Lower lobe of right lung (tissue), 2 donors: ENCODE measurements around the gene VWA5B1. TPM values are rescaled to one million over a fixed set of nuclear protein-coding genes. Genes with fewer than 3 reads are reported as not detected.
A peak's percentile ranks its signal among the peaks of the same experiment; 100 is the strongest.

ENCODE experiments used
- ATAC-seq, 2 donors: fragments of 200-7000 bp; cut with Tn5 transposase; one replicate each; pipeline ENCODE4 v1.9.1; 2020 to 2022; ENCODE audit warnings: mild to moderate bottlenecking in 2 of 2, moderate library complexity in 2 of 2
- DNase-seq: peaks from one replicate; pipeline ENCODE4 v3.0.0-alpha.2; 2020
- H3K27ac ChIP-seq: fragments of 200-600 bp; one replicate; pipeline ENCODE4 v1.8.0; 2022
- H3K27me3 ChIP-seq: fragments of 200-600 bp; one replicate; pipeline ENCODE4 v1.8.0; 2022; ENCODE audit warnings: low read depth
- H3K36me3 ChIP-seq: fragments of 200-600 bp; one replicate; pipeline ENCODE4 v1.8.0; 2022; ENCODE audit warnings: mild to moderate bottlenecking
- H3K4me1 ChIP-seq: fragments of 200-600 bp; one replicate; pipeline ENCODE4 v1.8.0; 2022
- H3K4me3 ChIP-seq: fragments of 200-600 bp; one replicate; pipeline ENCODE4 v1.8.0; 2022; ENCODE audit warnings: mild to moderate bottlenecking
- H3K9me3 ChIP-seq: fragments of 200-600 bp; one replicate; pipeline ENCODE4 v1.8.0; 2022
- CTCF ChIP-seq: fragments of 200-600 bp; IDR thresholded peaks from one replicate; pipeline ENCODE4 v1.8.0; 2022; ENCODE audit warnings: antibody characterized with exemption, mild to moderate bottlenecking
- intact Hi-C: fragments of 100-400 bp; cut with DNase I; formaldehyde crosslinking; loops from one replicate; pipeline ENCODE4 v1.11.0; 2022
- total RNA-seq: library from RNA; stranded (reverse); fragmentation: NEBNext Ultra II Directional; extraction: Animal tissue kit (Norgen Biotek cat#: 25700); gene quantifications from one replicate; pipeline ENCODE4 v1.2.1, GENCODE V29; 2021
- donor health status: DM: no; HTN: yes; CAD: no; lungs with severe emphysema.

Gene VWA5B1
- total RNA-seq, 1 donor from 2014 or later, result 0.30 TPM

- intact Hi-C loops, result no loop called here
- H3K4me1 ChIP-seq, result no peaks in the 10 kb centered on the region
- no peaks in the 10 kb centered on the region for H3K36me3 ChIP-seq
- DNase-seq (no peak), ATAC-seq (no peak)
- no peaks in the 10 kb centered on the region for H3K9me3 ChIP-seq
- H3K27ac ChIP-seq, result no peak overlapping the region
- H3K4me3 ChIP-seq, result no peak overlapping the region
- H3K27me3 ChIP-seq, result peaks cover 18% of the 10 kb centered on the region
- TF ChIP-seq CTCF, result no peak
Measured at GRCh38 chr1:20375563-20375962, 84.9 kb downstream of the VWA5B1 start.

GRCh38 chr1:20376171-20376570 is 85.5 kb downstream of the VWA5B1 start:
- Histone ChIP-seq H3K9me3 (no peaks in the 10 kb centered on the region), H3K27me3 (peaks cover 18% of the 10 kb centered on the region), H3K27ac (no peak overlapping the region), H3K36me3 (no peaks in the 10 kb centered on the region), H3K4me1 (peaks cover 3% of the 10 kb centered on the region), H3K4me3 (no peak overlapping the region)
- intact Hi-C loops, result no loop called here
- DNase-seq (no peak), ATAC-seq (no peak)
- TF ChIP-seq CTCF, result no peak

- no peaks in the 10 kb centered on the region for H3K9me3 ChIP-seq
- no peak overlapping the region for H3K4me3 ChIP-seq
- no peak overlapping the region for H3K27ac ChIP-seq
- intact Hi-C loops, result no loop called here
- H3K4me1 ChIP-seq, result peaks cover 3% of the 10 kb centered on the region
- TF ChIP-seq CTCF, result peak; percentile 81
- no peak for DNase-seq
- peak; percentile 65 to 68 for ATAC-seq
- H3K36me3 ChIP-seq, result no peaks in the 10 kb centered on the region
- H3K27me3 ChIP-seq, result peaks cover 10% of the 10 kb centered on the region
Measured at GRCh38 chr1:20376880-20377494, 86.3 kb downstream of the VWA5B1 start.

GRCh38 chr1:20377516-20378270 is 87.0 kb downstream of the VWA5B1 start:
- Histone ChIP-seq H3K27ac (no peak overlapping the region), H3K4me1 (peaks cover 3% of the 10 kb centered on the region), H3K36me3 (no peaks in the 10 kb centered on the region), H3K4me3 (no peak overlapping the region), H3K9me3 (no peaks in the 10 kb centered on the region), H3K27me3 (peaks cover 6% of the 10 kb centered on the region)
- ATAC-seq, result no peak
- intact Hi-C loops, result no loop called here
- DNase-seq, result no peak
- TF ChIP-seq CTCF, result no peak

- intact Hi-C loops, result no loop called here
- TF ChIP-seq CTCF, result no peak
- DNase-seq (no peak), ATAC-seq (no peak)
- Histone ChIP-seq H3K9me3 (no peaks in the 10 kb centered on the region), H3K27ac (no peak overlapping the region), H3K27me3 (peaks cover 11% of the 10 kb centered on the region), H3K4me1 (peaks cover 3% of the 10 kb centered on the region), H3K36me3 (no peaks in the 10 kb centered on the region), H3K4me3 (no peak overlapping the region)
Measured at GRCh38 chr1:20379075-20379474, 88.4 kb downstream of the VWA5B1 start.
